Activated CD4-positive, alpha-beta memory T cell treated with anti-CD3 and anti-CD28 coated beads for 36 hours (primary cell): Measurements from ENCODE around the gene SLC38A11. TPM values are rescaled to one million over a fixed set of nuclear protein-coding genes. Genes with fewer than 3 reads are reported as not detected.
"Not testable (repeated sequence)": the region's sequence is repeated elsewhere in the genome, so short reads cannot be mapped to it uniquely, and the experiment has no call there.

ENCODE experiments used
- CTCF ChIA-PET: fragments of 350-600 bp; sonication (Branson Sonifier 250); formaldehyde crosslinking; loops from one replicate; lab custom pipeline; 2021; ENCODE audit warnings: antibody characterized with exemption, inconsistent platforms; lab: Charles Lee
- POLR2A ChIA-PET: fragments of 350-600 bp; sonication (Branson Sonifier 250); formaldehyde crosslinking; loops from one replicate; lab custom pipeline; 2021; ENCODE audit warnings: antibody characterized with exemption; lab: Charles Lee
- DNase-seq: peaks from one replicate; pipeline ENCODE4 v3.0.0-alpha.2; 2020
- H3K27ac Mint-ChIP-seq: one replicate; pipeline ENCODE4 v1.8.0; 2021; ENCODE audit warnings: mixed read lengths
- H3K27me3 Mint-ChIP-seq: one replicate; pipeline ENCODE4 v1.8.0; 2021; ENCODE audit warnings: mixed read lengths
- H3K36me3 Mint-ChIP-seq: one replicate; pipeline ENCODE4 v1.8.0; 2021; ENCODE audit warnings: mixed read lengths
- H3K4me1 Mint-ChIP-seq: one replicate; pipeline ENCODE4 v1.8.0; 2021; ENCODE audit warnings: low read depth, mixed read lengths
- H3K4me3 Mint-ChIP-seq: one replicate; pipeline ENCODE4 v1.8.0; 2021; ENCODE audit warnings: mild to moderate bottlenecking, mixed read lengths
- H3K9me3 Mint-ChIP-seq: one replicate; pipeline ENCODE4 v1.8.0; 2021; ENCODE audit warnings: mixed read lengths
- intact Hi-C: fragments of 100-400 bp; cut with micrococcal nuclease; formaldehyde crosslinking; loops from one replicate; pipeline ENCODE4 v1.15.1; 2023
- total RNA-seq, 2 experiments: library from RNA; stranded (reverse); gene quantifications; one replicate each; pipeline ENCODE4 v1.2.3, GENCODE V29; 2021

SLC38A11 gene
- total RNA-seq, 2 experiments from 2014 or later: not detected

- Mint-ChIP-seq H3K4me3 (no peak overlapping the region), H3K36me3 (no peaks in the 10 kb centered on the region), H3K4me1 (no peaks in the 10 kb centered on the region), H3K27me3 (peaks cover 1% of the 10 kb centered on the region), H3K27ac (no peak overlapping the region), H3K9me3 (no peaks in the 10 kb centered on the region)
- CTCF ChIA-PET: no interaction called here
- POLR2A ChIA-PET: no interaction called here
- intact Hi-C loops: no loop called here
- no peak for DNase-seq
Observed at GRCh38 chr2:164867779-164868397, 87.4 kb downstream of the SLC38A11 start.

- CTCF ChIA-PET, H3K27me3 Mint-ChIP-seq, H3K27ac Mint-ChIP-seq, H3K9me3 Mint-ChIP-seq, H3K36me3 Mint-ChIP-seq, H3K4me3 Mint-ChIP-seq, POLR2A ChIA-PET, intact Hi-C loops, DNase-seq, H3K4me1 Mint-ChIP-seq: not testable (repeated sequence)
Observed at GRCh38 chr2:164866381-164866780, 88.9 kb downstream of the SLC38A11 start.

DNA sequence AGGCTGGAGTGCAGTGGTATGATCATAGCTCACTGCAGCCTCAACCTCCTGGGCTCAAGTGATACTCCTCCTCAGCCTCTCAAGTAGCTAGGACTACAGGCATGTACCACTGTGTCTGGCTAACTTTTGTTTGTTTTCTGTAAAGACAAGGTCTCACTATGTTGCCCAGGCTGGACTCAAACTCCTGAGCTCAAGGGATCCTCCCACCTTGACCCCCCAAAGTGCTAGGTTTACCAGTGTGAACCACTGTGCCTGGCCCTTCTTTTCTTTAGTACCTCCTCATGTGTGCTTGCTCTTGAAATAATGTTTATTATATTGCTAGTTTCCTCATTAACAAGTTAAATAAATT lies 94.7 kb downstream of the SLC38A11 start:
- no peaks in the 10 kb centered on the region for H3K4me1 Mint-ChIP-seq
- ChIA-PET POLR2A (no interaction called here), CTCF (no interaction called here)
- H3K4me3 Mint-ChIP-seq: no peak overlapping the region
- no peak overlapping the region for H3K27ac Mint-ChIP-seq
- H3K36me3 Mint-ChIP-seq: no peaks in the 10 kb centered on the region
- intact Hi-C loops: no loop called here
- no peak for DNase-seq
- no peaks in the 10 kb centered on the region for H3K9me3 Mint-ChIP-seq
- peaks cover 1% of the 10 kb centered on the region for H3K27me3 Mint-ChIP-seq

GRCh38 chr2:164859906-164860693 lies 95.2 kb downstream of the SLC38A11 start:
- intact Hi-C loops, H3K9me3 Mint-ChIP-seq, DNase-seq, H3K4me3 Mint-ChIP-seq, H3K27me3 Mint-ChIP-seq, H3K36me3 Mint-ChIP-seq, H3K27ac Mint-ChIP-seq, CTCF ChIA-PET, POLR2A ChIA-PET, H3K4me1 Mint-ChIP-seq: not testable (repeated sequence)

DNA sequence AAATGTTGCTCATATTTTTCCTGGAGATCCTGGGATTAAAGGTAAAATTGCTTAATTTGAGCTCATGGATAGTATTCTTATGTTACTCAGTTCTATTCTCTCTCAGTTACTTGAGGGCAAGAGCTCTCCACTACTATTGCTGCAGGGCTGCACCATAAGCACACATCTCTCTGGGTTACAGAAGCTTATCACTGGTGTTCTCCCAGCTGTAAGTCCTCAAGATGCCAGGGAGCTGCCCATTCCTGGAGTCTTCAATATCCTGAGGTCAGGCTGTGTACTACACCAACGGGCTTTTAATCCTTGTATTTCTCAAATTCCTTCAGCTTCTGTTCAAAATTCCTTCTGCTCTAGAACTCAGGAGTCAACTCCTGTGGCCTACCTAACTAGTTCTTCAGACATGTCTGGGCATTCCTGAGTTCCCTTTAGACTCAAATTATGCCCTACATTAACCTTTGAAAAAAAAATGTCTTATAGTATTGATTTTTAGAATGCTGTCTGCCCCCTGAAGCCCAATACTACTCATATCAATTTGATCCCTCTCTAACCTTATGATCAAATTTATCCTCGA lies 96.0 kb downstream of the SLC38A11 start:
- H3K27ac Mint-ChIP-seq: no peak overlapping the region
- intact Hi-C loops: no loop called here
- no peak for DNase-seq
- H3K4me1 Mint-ChIP-seq: no peaks in the 10 kb centered on the region
- H3K36me3 Mint-ChIP-seq: no peaks in the 10 kb centered on the region
- no peak overlapping the region for H3K4me3 Mint-ChIP-seq
- no peaks in the 10 kb centered on the region for H3K9me3 Mint-ChIP-seq
- ChIA-PET CTCF (no interaction called here), POLR2A (no interaction called here)
- no peaks in the 10 kb centered on the region for H3K27me3 Mint-ChIP-seq

DNA sequence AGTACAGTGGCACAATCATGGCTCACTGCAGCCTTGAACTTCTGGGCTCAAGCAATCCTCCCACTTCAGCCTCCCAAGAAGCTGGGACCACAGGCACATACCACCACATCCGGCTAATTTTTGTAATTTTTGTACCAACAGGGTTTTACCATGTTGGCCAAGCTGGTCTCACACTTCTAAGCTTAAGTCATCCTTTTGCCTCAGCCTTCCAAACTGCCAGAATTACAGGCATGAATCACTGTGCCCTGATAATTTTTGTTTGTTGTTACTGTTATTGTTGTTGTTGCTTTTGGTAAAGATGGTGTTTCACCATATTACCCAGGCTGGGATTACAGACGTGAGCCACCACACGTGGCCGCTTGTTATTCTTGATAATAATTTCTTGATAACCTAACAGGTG lies 103.2 kb downstream of the SLC38A11 start:
- Mint-ChIP-seq H3K4me1 (no peaks in the 10 kb centered on the region), H3K36me3 (no peaks in the 10 kb centered on the region), H3K27ac (no peak overlapping the region), H3K27me3 (no peaks in the 10 kb centered on the region), H3K9me3 (no peaks in the 10 kb centered on the region), H3K4me3 (no peak overlapping the region)
- ChIA-PET CTCF (no interaction called here), POLR2A (no interaction called here)
- intact Hi-C loops: no loop called here
- no peak for DNase-seq

GRCh38 chr2:164850235-164850634 lies 105.1 kb downstream of the SLC38A11 start:
- no peak for DNase-seq
- no peaks in the 10 kb centered on the region for H3K36me3 Mint-ChIP-seq
- no peaks in the 10 kb centered on the region for H3K9me3 Mint-ChIP-seq
- H3K27me3 Mint-ChIP-seq: peaks cover 1% of the 10 kb centered on the region
- ChIA-PET CTCF (interaction anchor here (0.7 kb wide), 1 partner anchor 8 kb away, joined by 3 read pairs; the partner anchor contains the start of gene COBLL1), POLR2A (no interaction called here)
- intact Hi-C loops: no loop called here
- H3K27ac Mint-ChIP-seq: no peak overlapping the region
- no peaks in the 10 kb centered on the region for H3K4me1 Mint-ChIP-seq
- H3K4me3 Mint-ChIP-seq: no peak overlapping the region

GRCh38 chr2:164849506-164849905 lies 105.8 kb downstream of the SLC38A11 start:
- POLR2A ChIA-PET: no interaction called here
- no peak overlapping the region for H3K27ac Mint-ChIP-seq

DNA sequence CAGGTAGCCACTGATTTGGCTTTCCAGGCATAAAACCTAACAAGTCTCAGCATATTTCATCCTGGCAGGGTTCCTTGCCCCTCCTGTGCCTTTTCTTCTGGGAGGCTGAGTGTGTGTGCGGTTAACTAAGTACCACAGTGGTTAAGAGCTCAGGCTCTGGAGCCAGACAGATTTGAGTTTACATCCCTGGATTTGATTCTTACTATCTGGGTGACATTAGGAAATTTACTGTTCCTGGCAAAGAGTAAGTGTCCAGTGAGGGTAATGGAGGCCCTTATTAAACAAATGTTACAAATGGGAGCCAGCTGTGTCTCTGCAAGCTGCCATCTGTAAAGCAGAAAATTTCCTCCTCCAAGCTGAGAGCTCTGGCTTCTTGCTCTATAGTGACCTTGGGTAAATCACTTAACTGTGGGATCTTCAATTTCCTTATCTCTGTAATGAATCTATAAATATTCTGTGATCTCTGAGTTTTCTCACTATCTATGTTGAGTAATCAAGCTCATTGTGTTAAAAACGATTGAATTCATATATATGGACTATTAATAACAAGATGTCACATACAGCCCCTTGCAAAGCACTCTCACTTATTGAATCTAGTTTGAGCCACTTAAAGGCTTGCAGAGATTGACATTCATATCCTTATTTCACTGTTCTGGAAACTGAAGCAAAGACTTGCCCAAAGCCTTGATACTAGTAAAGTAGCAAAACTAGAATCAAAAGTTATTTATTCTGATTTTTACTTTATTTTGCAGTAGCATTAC lies 107.2 kb downstream of the SLC38A11 start:
- intact Hi-C loops: no loop called here
- no peak for DNase-seq
- Mint-ChIP-seq H3K4me3 (no peak overlapping the region), H3K4me1 (no peaks in the 10 kb centered on the region), H3K27ac (no peak overlapping the region), H3K9me3 (no peaks in the 10 kb centered on the region), H3K27me3 (peaks cover 7% of the 10 kb centered on the region), H3K36me3 (no peaks in the 10 kb centered on the region)
- ChIA-PET CTCF (interaction anchor here (0.6 kb wide), 1 partner anchor 1438 kb away, joined by 3 read pairs; no protein-coding TSS in a partner anchor), POLR2A (no interaction called here)

More at GRCh38 chr2:164849506-164849905, 105.8 kb downstream of the SLC38A11 start:
- CTCF ChIA-PET: no interaction called here
- Mint-ChIP-seq H3K4me1 (no peaks in the 10 kb centered on the region), H3K9me3 (no peaks in the 10 kb centered on the region), H3K36me3 (no peaks in the 10 kb centered on the region), H3K27me3 (peaks cover 1% of the 10 kb centered on the region), H3K4me3 (no peak overlapping the region)
- intact Hi-C loops: no loop called here
- DNase-seq: no peak

- POLR2A ChIA-PET: no interaction called here
- intact Hi-C loops: no loop called here
- no peaks in the 10 kb centered on the region for H3K4me1 Mint-ChIP-seq
Observed at GRCh38 chr2:164847291-164847690, 108.0 kb downstream of the SLC38A11 start.

GRCh38 chr2:164846276-164846675 lies 109.0 kb downstream of the SLC38A11 start:
- Mint-ChIP-seq H3K4me1 (no peaks in the 10 kb centered on the region), H3K4me3 (no peak overlapping the region), H3K27me3 (peaks cover 12% of the 10 kb centered on the region), H3K27ac (no peak overlapping the region), H3K36me3 (no peaks in the 10 kb centered on the region), H3K9me3 (no peaks in the 10 kb centered on the region)
- DNase-seq: no peak
- ChIA-PET POLR2A (no interaction called here), CTCF (no interaction called here)
- intact Hi-C loops: no loop called here

More at GRCh38 chr2:164847291-164847690, 108.0 kb downstream of the SLC38A11 start:
- Mint-ChIP-seq H3K27ac (no peak overlapping the region), H3K4me3 (no peak overlapping the region), H3K36me3 (no peaks in the 10 kb centered on the region), H3K27me3 (peaks cover 7% of the 10 kb centered on the region), H3K9me3 (no peaks in the 10 kb centered on the region)
- DNase-seq: no peak
- CTCF ChIA-PET: interaction anchor here (0.6 kb wide), 1 partner anchor 1439 kb away, joined by 3 read pairs; no protein-coding TSS in a partner anchor
